ENCODE results near the gene WDPCP. TPM values are rescaled to one million over a fixed set of nuclear protein-coding genes. Genes with fewer than 3 reads are reported as not detected.
"Not testable (repeated sequence)": the region's sequence is repeated elsewhere in the genome, so short reads cannot be mapped to it uniquely, and the experiment has no call there.

WDPCP gene
- total RNA-seq, 1 donor from 2014 or later = 5.7 TPM

DNA sequence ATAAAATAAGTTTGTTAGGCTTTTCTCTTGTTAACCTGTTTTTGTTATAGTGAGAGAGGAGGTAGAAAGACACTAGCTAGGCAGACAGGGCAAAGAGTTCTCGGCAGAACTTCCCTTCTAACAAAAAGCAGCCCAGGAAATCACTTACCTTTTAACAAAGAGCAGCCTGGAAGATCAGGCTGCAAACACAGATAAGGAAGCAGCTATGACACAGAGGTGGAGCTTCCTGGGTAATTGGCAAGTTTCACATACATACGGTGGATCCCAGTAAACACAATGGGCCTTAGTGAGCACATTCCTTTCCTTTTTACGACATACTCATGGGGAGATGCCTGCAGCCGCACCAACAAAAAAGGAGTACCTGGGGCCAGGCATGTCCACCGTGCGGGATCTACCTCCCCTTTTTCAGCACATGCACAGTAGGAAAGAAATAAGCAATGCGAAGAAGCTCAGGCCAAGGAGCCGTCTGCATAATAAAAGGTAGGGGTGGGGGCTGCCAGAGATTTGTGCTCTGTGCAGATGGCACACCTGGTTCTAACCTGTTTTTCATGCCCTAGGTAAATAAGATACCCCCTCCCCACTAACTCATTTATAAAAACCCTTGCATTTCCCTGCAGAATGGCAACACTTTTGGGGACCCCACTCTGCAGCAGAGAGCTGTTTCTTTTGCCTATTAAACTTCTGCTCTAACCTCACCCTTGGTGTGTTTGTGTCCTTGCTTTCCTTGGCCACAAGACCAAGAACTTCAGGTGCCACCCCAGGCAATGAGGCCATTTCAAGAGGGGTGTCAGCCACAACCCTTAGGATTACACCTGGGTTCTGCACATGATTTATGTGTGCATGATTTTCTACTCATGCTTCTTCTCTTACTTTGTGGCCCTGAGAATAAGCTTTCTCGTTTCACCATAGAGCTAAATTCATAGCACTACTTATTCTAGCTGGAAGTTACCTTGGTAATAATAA lies 27.0 kb upstream of the WDPCP start:
- DNase-seq (ENCODE audit: low spot score) = no peak
- Mint-ChIP-seq H3K36me3 (ENCODE audit: low read depth, unreplicated experiment) (peaks cover 5% of the 10 kb centered on the region), H3K27me3 (ENCODE audit: unreplicated experiment) (peaks cover 3% of the 10 kb centered on the region), H3K4me3 (ENCODE audit: unreplicated experiment) (no peak overlapping the region), H3K27ac (ENCODE audit: unreplicated experiment) (peak overlapping the region; percentile 99), H3K4me1 (ENCODE audit: unreplicated experiment) (peaks cover 39% of the 10 kb centered on the region), H3K9me3 (ENCODE audit: unreplicated experiment) (no peaks in the 10 kb centered on the region)
- TF ChIP-seq, protein P1, sequence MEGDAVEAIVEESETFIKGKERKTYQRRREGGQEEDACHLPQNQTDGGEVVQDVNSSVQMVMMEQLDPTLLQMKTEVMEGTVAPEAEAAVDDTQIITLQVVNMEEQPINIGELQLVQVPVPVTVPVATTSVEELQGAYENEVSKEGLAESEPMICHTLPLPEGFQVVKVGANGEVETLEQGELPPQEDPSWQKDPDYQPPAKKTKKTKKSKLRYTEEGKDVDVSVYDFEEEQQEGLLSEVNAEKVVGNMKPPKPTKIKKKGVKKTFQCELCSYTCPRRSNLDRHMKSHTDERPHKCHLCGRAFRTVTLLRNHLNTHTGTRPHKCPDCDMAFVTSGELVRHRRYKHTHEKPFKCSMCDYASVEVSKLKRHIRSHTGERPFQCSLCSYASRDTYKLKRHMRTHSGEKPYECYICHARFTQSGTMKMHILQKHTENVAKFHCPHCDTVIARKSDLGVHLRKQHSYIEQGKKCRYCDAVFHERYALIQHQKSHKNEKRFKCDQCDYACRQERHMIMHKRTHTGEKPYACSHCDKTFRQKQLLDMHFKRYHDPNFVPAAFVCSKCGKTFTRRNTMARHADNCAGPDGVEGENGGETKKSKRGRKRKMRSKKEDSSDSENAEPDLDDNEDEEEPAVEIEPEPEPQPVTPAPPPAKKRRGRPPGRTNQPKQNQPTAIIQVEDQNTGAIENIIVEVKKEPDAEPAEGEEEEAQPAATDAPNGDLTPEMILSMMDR (IDR thresholded peaks at IDR 0.05; ENCODE audit: unreplicated experiment) = no peak

DNA sequence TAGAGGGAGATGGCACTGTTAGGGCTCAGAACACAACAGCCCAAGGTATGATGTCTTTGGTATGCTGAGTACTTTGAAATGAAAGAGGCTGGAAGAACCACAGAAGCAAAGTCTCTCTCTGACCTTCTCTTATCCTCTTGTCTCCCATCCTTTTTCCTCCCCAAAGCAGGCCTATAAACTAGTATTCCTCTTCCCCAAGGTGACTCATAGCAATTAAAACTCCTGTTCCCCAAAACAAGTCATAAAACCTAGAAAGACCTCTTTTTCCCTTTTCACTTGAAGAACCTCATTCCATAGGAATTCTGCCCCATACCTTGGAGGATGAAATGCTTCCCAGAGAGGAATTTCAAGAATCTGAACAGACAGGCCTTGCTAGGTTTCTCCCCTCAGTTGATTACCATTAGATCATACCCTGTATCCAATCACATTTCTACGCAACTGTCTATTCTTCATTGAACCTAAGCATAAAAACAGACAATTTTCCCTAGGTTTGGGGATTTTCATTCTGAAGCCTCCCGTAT lies 26.2 kb upstream of the WDPCP start:
- peaks cover 3% of the 10 kb centered on the region for H3K27me3 Mint-ChIP-seq (ENCODE audit: unreplicated experiment)
- TF ChIP-seq, protein P1 (IDR thresholded peaks at IDR 0.05; ENCODE audit: unreplicated experiment) = no peak
- H3K27ac Mint-ChIP-seq (ENCODE audit: unreplicated experiment) = peak overlapping the region; percentile 99
- no peak for DNase-seq (ENCODE audit: low spot score)
- H3K4me1 Mint-ChIP-seq (ENCODE audit: unreplicated experiment) = peaks cover 39% of the 10 kb centered on the region
- H3K9me3 Mint-ChIP-seq (ENCODE audit: unreplicated experiment) = no peaks in the 10 kb centered on the region
- H3K36me3 Mint-ChIP-seq (ENCODE audit: low read depth, unreplicated experiment) = peaks cover 3% of the 10 kb centered on the region
- no peak overlapping the region for H3K4me3 Mint-ChIP-seq (ENCODE audit: unreplicated experiment)

DNA sequence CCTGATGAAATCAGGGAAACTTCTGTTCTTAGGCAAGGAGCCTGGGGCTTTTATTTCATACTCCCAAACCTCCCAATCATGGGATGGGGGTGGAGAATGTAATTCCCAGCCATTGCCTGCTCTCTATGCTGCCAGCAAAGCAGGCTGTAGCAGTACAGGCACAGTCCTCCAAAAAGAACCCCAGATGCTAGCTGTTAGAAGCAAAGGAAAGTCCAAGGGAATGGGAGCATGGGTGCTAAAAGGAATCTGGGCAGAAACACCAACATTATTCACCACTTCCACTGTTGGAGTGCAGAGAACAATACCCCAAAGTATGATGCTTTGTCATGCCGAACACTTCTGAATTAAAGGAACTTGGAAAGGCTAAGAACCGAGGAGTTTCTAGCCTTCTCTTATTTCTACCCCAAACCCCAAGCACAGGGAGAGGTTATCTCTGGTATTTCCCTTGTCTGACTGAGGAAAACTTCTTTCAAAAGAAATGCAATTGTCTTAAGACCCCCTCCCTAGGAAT lies 25.2 kb upstream of the WDPCP start:
- peak overlapping the region; percentile 99 for H3K27ac Mint-ChIP-seq (ENCODE audit: unreplicated experiment)

DNA sequence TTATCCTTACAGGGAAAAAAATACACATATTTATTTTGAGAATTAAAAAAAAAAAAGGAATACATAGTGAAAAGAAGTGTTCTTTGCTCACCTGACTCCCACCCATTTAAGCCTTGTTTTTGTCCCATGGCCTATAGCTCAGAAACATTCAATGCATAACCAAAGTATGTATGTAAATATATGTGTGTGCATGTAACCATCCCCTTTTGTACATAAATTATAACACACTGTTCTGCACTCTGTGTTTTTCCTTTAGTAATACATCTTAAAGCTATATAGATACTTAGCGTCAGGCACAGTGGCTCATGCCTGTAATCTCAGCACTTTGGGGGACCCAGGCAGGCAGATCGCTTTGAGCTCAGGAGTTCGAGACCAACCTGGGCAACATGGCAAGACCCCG lies 22.2 kb upstream of the WDPCP start:
- H3K4me3 Mint-ChIP-seq (ENCODE audit: unreplicated experiment) = no peak overlapping the region
- no peak for DNase-seq (ENCODE audit: low spot score)
- peaks cover 25% of the 10 kb centered on the region for H3K4me1 Mint-ChIP-seq (ENCODE audit: unreplicated experiment)
- H3K27ac Mint-ChIP-seq (ENCODE audit: unreplicated experiment) = no peak overlapping the region
- TF ChIP-seq, protein P1 (IDR thresholded peaks at IDR 0.05; ENCODE audit: unreplicated experiment) = no peak
- H3K36me3 Mint-ChIP-seq (ENCODE audit: low read depth, unreplicated experiment) = no peaks in the 10 kb centered on the region
- H3K27me3 Mint-ChIP-seq (ENCODE audit: unreplicated experiment) = peaks cover 3% of the 10 kb centered on the region
- H3K9me3 Mint-ChIP-seq (ENCODE audit: unreplicated experiment) = no peaks in the 10 kb centered on the region

More for the DNA sequence above, 25.2 kb upstream of the WDPCP start:
- peaks cover 39% of the 10 kb centered on the region for H3K4me1 Mint-ChIP-seq (ENCODE audit: unreplicated experiment)
- peaks cover 3% of the 10 kb centered on the region for H3K27me3 Mint-ChIP-seq (ENCODE audit: unreplicated experiment)
- H3K9me3 Mint-ChIP-seq (ENCODE audit: unreplicated experiment) = no peaks in the 10 kb centered on the region
- TF ChIP-seq, protein P1 (IDR thresholded peaks at IDR 0.05; ENCODE audit: unreplicated experiment) = no peak
- no peak overlapping the region for H3K4me3 Mint-ChIP-seq (ENCODE audit: unreplicated experiment)
- DNase-seq (ENCODE audit: low spot score) = no peak
- H3K36me3 Mint-ChIP-seq (ENCODE audit: low read depth, unreplicated experiment) = no peaks in the 10 kb centered on the region

DNA sequence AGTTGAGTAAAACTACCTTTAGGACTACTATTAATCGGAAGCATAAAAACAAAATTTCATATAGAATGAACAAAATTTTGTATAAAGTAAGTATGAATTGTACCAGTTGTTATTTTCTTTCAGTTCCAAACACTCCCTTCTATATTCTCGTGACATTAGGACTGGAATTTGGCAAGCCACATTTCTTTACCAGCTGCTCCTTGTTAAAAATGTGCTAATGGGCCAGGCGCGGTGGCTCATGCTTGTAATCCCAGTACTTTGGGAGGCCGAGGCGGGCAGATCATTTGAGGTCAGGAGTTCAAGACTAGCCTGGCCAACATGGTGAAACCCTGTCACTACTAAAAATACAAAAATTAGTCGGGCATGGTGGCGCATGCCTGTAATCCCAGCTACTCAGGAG lies 20.6 kb upstream of the WDPCP start:
- not testable (repeated sequence) for H3K27me3 Mint-ChIP-seq (ENCODE audit: unreplicated experiment); H3K27ac Mint-ChIP-seq (ENCODE audit: unreplicated experiment); H3K9me3 Mint-ChIP-seq (ENCODE audit: unreplicated experiment); DNase-seq (ENCODE audit: low spot score); H3K4me3 Mint-ChIP-seq (ENCODE audit: unreplicated experiment); H3K36me3 Mint-ChIP-seq (ENCODE audit: low read depth, unreplicated experiment)
- H3K4me1 Mint-ChIP-seq (ENCODE audit: unreplicated experiment) = peaks cover 10% of the 10 kb centered on the region

All from endothelial cell (in vitro differentiated cells).